Panc1 (cell line): ENCODE data around the gene SPTY2D1. TPM values are rescaled to one million over a fixed set of nuclear protein-coding genes. Genes with fewer than 3 reads are reported as not detected.

Experiments used
- ATAC-seq: fragments of 200-7000 bp; cut with Tn5 transposase; 2 replicates; pipeline ENCODE4 v1.9.1; 2020; ENCODE audit warnings: mild to moderate bottlenecking, moderate library complexity
- BruUV-seq: library from RNA; stranded (reverse); fragments of 400-500 nt; replicated peaks from 2 replicates; lab custom pipeline; 2021; lab: Mats Ljungman, UMichigan
- CTCF ChIA-PET: fragments of 300-600 bp; sonication (Branson Sonifier 250); formaldehyde crosslinking; loops from one replicate; lab custom pipeline; 2022; ENCODE audit warnings: antibody characterized with exemption; lab: Charles Lee
- POLR2A ChIA-PET: fragments of 300-600 bp; sonication (Branson Sonifier 250); formaldehyde crosslinking; loops from one replicate; lab custom pipeline; 2022; ENCODE audit warnings: antibody characterized with exemption; lab: Charles Lee
- DNase-seq: peaks from one replicate; pipeline ENCODE4 v3.0.0-alpha.2; 2010; ENCODE audit warnings: low read depth, low spot score
- H3K27ac ChIP-seq: 2 replicates; pipeline ENCODE4 v1.5.1; 2011; ENCODE audit warnings: mild to moderate bottlenecking, low read length, inconsistent platforms
- H3K27me3 ChIP-seq: fragments of 200-500 bp; sonication (Bioruptor generic); 2 replicates; pipeline ENCODE4 v1.6.0; 2014; ENCODE audit warnings: low read length, inconsistent platforms; ENCODE audit not compliant: control insufficient read depth, insufficient read depth
- H3K36me3 ChIP-seq: fragments of 200-500 bp; sonication (Bioruptor generic); 2 replicates; pipeline ENCODE4 v1.5.1; 2014; ENCODE audit warnings: inconsistent platforms, mild to moderate bottlenecking, low read length, moderate library complexity; ENCODE audit not compliant: control insufficient read depth, insufficient read depth
- H3K4me1 ChIP-seq: 2 replicates; pipeline ENCODE4 v1.5.1; 2011; ENCODE audit warnings: inconsistent platforms, mild to moderate bottlenecking, low read length, moderate library complexity; ENCODE audit not compliant: control insufficient read depth, insufficient read depth
- H3K4me3 ChIP-seq, 2 experiments: 2 replicates each; pipeline ENCODE4 v1.5.1; 2011 to 2012; ENCODE audit warnings: low read depth in 2 of 2, low read length in 2 of 2, mild to moderate bottlenecking in 2 of 2, inconsistent platforms in 1 of 2, moderate library complexity in 1 of 2
- H3K9me3 ChIP-seq: fragments of 200-500 bp; sonication (Bioruptor generic); 2 replicates; pipeline ENCODE4 v1.5.1; 2014; ENCODE audit warnings: low read depth, mild to moderate bottlenecking, inconsistent platforms, low read length, moderate library complexity; ENCODE audit not compliant: control insufficient read depth, insufficient read depth
- POLR2AphosphoS5 ChIP-seq: IDR thresholded peaks from 2 replicates; pipeline ENCODE4 v1.6.1; 2012; ENCODE audit warnings: mild to moderate bottlenecking, low read depth, low read length, moderate library complexity
- SIN3A ChIP-seq: IDR thresholded peaks from 2 replicates; pipeline ENCODE4 v1.6.1; 2012; ENCODE audit warnings: low read depth, mild to moderate bottlenecking, low read length, moderate library complexity, borderline replicate concordance; ENCODE audit not compliant: insufficient read depth
- TCF7L2 ChIP-seq: IDR thresholded peaks from 2 replicates; pipeline ENCODE4 v1.6.1; 2011; ENCODE audit warnings: mild to moderate bottlenecking, low read depth, low read length, inconsistent platforms
- in situ Hi-C: cut with HindIII; loops from 2 replicates; pipeline ENCODE4 v1.10.0; 2016; ENCODE audit warnings: low sequenced_read_pairs, low pct_unique_long_range_greater_than_20kb
- intact Hi-C: fragments of 100-400 bp; cut with micrococcal nuclease; formaldehyde crosslinking; loops from one replicate; pipeline ENCODE4 v1.10.0; 2022; ENCODE audit not compliant: unreplicated experiment
- total RNA-seq: library from RNA; stranded (reverse); gene quantifications from one replicate; pipeline ENCODE4 v1.2.1, GENCODE V29; 2021; ENCODE audit not compliant: unreplicated experiment
- TF ChIP-seq, protein P1 (sequence below): fragments of 450-650 bp; IDR thresholded peaks from 2 replicates; pipeline ENCODE4 v1.5.1; 2017; ENCODE audit warnings: mild to moderate bottlenecking
- TF ChIP-seq, protein P2 (sequence below), 2 experiments: IDR thresholded peaks; 2 replicates each; pipeline ENCODE4 v1.6.1; 2011 to 2012; ENCODE audit warnings: low read depth in 2 of 2, control low read depth in 1 of 2, low read length in 1 of 2, mild to moderate bottlenecking in 1 of 2, moderate library complexity in 1 of 2; ENCODE audit not compliant: insufficient read depth in 1 of 2

Gene SPTY2D1
- total RNA-seq, 1 experiment from 2014 or later: 14.8 TPM

DNA sequence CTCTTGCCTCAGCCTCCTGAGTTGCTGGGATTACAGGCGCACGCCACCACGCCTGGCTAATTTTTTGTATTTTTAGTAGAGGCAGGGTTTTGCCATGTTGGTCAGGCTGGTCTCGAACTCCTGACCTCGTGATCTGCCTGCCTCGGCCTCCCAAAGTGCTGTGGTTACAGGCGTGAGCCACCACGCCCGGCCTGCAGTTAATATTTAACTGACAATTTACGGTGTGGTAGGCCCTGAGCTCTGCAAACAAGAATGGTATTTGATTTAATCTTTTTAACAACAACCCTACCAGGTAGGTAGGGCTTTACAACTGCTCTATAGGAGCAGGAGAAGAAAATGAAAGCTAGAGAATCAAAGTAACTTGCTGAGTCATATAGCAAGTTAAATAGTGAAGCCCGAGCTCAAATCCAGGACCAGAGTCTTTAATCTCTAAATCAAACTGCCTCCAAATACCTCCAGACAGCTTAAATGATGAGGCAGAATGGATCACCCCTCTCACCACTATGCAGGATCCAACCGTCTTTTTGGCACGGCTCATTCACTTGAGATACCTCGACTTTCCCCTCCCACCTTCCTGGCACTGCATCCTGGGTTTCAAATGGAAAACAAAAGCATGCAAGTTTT, 55.1 kb downstream of the SPTY2D1 start:
- DNase-seq: no peak
- no peaks in the 10 kb centered on the region for H3K27me3 ChIP-seq
- H3K36me3 ChIP-seq: peaks cover 5% of the 10 kb centered on the region; the same call in 1 of the 2 replicates
- H3K27ac ChIP-seq: peak overlapping the region; percentile 68
- no TSS peak for BruUV-seq
- intact Hi-C loops (no loop called here), in situ Hi-C loops (no loop called here)
- ChIA-PET POLR2A (interaction anchor here (0.6 to 1.0 kb wide), 2 partner anchors 12 to 204 kb away, joined by 3 to 6 read pairs; no protein-coding TSS in a partner anchor), CTCF (interaction anchor here (0.7 to 0.8 kb wide), 2 partner anchors 39 to 52 kb away, joined by 5 to 6 read pairs; no protein-coding TSS in a partner anchor)
- H3K4me3 ChIP-seq: no peak overlapping the region
- H3K4me1 ChIP-seq: peaks cover 17% of the 10 kb centered on the region
- no peaks in the 10 kb centered on the region for H3K9me3 ChIP-seq
- TF ChIP-seq, protein P1, sequence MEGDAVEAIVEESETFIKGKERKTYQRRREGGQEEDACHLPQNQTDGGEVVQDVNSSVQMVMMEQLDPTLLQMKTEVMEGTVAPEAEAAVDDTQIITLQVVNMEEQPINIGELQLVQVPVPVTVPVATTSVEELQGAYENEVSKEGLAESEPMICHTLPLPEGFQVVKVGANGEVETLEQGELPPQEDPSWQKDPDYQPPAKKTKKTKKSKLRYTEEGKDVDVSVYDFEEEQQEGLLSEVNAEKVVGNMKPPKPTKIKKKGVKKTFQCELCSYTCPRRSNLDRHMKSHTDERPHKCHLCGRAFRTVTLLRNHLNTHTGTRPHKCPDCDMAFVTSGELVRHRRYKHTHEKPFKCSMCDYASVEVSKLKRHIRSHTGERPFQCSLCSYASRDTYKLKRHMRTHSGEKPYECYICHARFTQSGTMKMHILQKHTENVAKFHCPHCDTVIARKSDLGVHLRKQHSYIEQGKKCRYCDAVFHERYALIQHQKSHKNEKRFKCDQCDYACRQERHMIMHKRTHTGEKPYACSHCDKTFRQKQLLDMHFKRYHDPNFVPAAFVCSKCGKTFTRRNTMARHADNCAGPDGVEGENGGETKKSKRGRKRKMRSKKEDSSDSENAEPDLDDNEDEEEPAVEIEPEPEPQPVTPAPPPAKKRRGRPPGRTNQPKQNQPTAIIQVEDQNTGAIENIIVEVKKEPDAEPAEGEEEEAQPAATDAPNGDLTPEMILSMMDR: no peak
- TF ChIP-seq, protein P2, sequence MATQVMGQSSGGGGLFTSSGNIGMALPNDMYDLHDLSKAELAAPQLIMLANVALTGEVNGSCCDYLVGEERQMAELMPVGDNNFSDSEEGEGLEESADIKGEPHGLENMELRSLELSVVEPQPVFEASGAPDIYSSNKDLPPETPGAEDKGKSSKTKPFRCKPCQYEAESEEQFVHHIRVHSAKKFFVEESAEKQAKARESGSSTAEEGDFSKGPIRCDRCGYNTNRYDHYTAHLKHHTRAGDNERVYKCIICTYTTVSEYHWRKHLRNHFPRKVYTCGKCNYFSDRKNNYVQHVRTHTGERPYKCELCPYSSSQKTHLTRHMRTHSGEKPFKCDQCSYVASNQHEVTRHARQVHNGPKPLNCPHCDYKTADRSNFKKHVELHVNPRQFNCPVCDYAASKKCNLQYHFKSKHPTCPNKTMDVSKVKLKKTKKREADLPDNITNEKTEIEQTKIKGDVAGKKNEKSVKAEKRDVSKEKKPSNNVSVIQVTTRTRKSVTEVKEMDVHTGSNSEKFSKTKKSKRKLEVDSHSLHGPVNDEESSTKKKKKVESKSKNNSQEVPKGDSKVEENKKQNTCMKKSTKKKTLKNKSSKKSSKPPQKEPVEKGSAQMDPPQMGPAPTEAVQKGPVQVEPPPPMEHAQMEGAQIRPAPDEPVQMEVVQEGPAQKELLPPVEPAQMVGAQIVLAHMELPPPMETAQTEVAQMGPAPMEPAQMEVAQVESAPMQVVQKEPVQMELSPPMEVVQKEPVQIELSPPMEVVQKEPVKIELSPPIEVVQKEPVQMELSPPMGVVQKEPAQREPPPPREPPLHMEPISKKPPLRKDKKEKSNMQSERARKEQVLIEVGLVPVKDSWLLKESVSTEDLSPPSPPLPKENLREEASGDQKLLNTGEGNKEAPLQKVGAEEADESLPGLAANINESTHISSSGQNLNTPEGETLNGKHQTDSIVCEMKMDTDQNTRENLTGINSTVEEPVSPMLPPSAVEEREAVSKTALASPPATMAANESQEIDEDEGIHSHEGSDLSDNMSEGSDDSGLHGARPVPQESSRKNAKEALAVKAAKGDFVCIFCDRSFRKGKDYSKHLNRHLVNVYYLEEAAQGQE (IDR thresholded peaks at IDR 0.05; ENCODE audit: insufficient read depth in 1 of 2, low read depth in 2 of 2, low read length in 1 of 2): no peak
- no peak for TF ChIP-seq SIN3A
- TF ChIP-seq TCF7L2: no peak
- no peak for TF ChIP-seq POLR2AphosphoS5
- peak; percentile 89 for ATAC-seq

DNA sequence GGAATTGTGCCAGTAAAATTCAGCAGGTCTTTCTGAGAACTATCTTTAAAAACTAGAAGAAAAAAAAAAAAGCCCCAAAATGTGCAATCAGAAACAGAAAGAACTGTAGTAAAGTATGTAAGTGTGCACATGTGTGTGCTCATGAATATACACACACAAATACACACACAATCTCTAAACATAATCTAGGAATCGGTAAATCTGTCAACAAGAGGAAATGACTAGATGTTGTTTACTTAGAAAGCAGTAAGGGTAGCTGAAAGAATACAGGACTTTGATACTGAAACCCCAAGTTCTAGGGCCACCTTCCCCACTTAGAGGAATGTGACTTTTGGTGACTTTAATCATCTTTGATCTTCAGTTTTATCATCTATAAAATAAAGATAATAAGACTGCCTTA, 58.8 kb downstream of the SPTY2D1 start:
- in situ Hi-C loops: no loop called here
- Histone ChIP-seq H3K27ac (no peak overlapping the region; the same call in 1 of the 2 replicates), H3K9me3 (no peaks in the 10 kb centered on the region), H3K4me3 (no peak overlapping the region), H3K27me3 (no peaks in the 10 kb centered on the region), H3K36me3 (peaks cover 5% of the 10 kb centered on the region; the same call in 1 of the 2 replicates), H3K4me1 (peaks cover 17% of the 10 kb centered on the region)
- BruUV-seq: no TSS peak
- TF ChIP-seq SIN3A: no peak
- no peak for TF ChIP-seq TCF7L2
- TF ChIP-seq, protein P1: no peak
- intact Hi-C loops: no loop called here
- ATAC-seq (no peak), DNase-seq (no peak)
- ChIA-PET CTCF (no interaction called here), POLR2A (no interaction called here)
